SK-N-SH (cell line): Measurements from ENCODE around the gene TNFAIP8L2. TPM values are rescaled to one million over a fixed set of nuclear protein-coding genes. Genes with fewer than 3 reads are reported as not detected.

Experiments
- CTCF ChIA-PET: fragments of 300-600, 350-600 bp; formaldehyde crosslinking; extraction: SDS; loops from one replicate; lab custom pipeline; 2021; lab: Yijun Ruan, JAX
- POLR2A ChIA-PET: fragments of 350-600 bp; sonication (Branson Sonifier 250); formaldehyde crosslinking; extraction: SDS; loops from one replicate; lab custom pipeline; 2020; ENCODE audit warnings: antibody characterized with exemption, inconsistent platforms; lab: Yijun Ruan, JAX
- DNase-seq: peaks from one replicate; pipeline ENCODE4 v3.0.0; 2012
- H2AFZ ChIP-seq: fragments of 200-600 bp; sonication (generic); 2 replicates; pipeline ENCODE4 v1.8.1; 2016; ENCODE audit warnings: antibody characterized with exemption, mild to moderate bottlenecking, low read depth
- H3F3A ChIP-seq: fragments of 200-600 bp; sonication (generic); replicated peaks from 2 replicates; pipeline ENCODE3; 2016; ENCODE audit warnings: antibody characterized with exemption, mild to moderate bottlenecking; ENCODE audit not compliant: insufficient read depth
- H3K27ac ChIP-seq, 2 experiments: fragments of 200-500 bp in 1 of 2; fragments of 200-600 bp in 1 of 2; sonication (Bioruptor generic) in 1 of 2; sonication (generic), shearing (Covaris generic) in 1 of 2; 2 replicates each; pipeline versions ENCODE4 v1.5.1 to v1.6.1; 2014 to 2016; ENCODE audit warnings: low read depth in 2 of 2, inconsistent platforms in 1 of 2, low read length in 1 of 2, mild to moderate bottlenecking in 1 of 2, mixed read lengths in 1 of 2
- H3K27me3 ChIP-seq: fragments of 200-600 bp; sonication (generic), shearing (Covaris generic); 2 replicates; pipeline ENCODE4 v1.6.1; 2016; ENCODE audit warnings: mixed run types; ENCODE audit not compliant: insufficient read depth
- H3K36me3 ChIP-seq, 2 experiments: fragments of 200-500 bp in 1 of 2; fragments of 200-600 bp in 1 of 2; sonication (Bioruptor generic) in 1 of 2; sonication (generic) in 1 of 2; replicated peaks in 1 of 2; 2 replicates each; pipeline versions ENCODE3 to v1.5.1; 2014 to 2016; ENCODE audit warnings: low read length in 1 of 2, mild to moderate bottlenecking in 1 of 2; ENCODE audit not compliant: insufficient read depth in 2 of 2, control insufficient read depth in 1 of 2
- H3K4me1 ChIP-seq, 2 experiments: fragments of 200-500 bp in 1 of 2; fragments of 200-600 bp in 1 of 2; sonication (Bioruptor generic) in 1 of 2; sonication (generic), shearing (Covaris generic) in 1 of 2; 2 replicates each; pipeline versions ENCODE4 v1.5.1 to v1.6.1; 2014 to 2016; ENCODE audit warnings: low read depth in 1 of 2, low read length in 1 of 2, mixed run types in 1 of 2; ENCODE audit not compliant: insufficient read depth in 2 of 2, control insufficient read depth in 1 of 2
- H3K4me2 ChIP-seq: fragments of 200-600 bp; sonication (generic), shearing (Covaris generic); 2 replicates; pipeline ENCODE4 v1.6.1; 2017; ENCODE audit warnings: mixed run types
- H3K4me3 ChIP-seq, 2 experiments: fragments of 200-500 bp in 1 of 2; fragments of 200-600 bp in 1 of 2; sonication (Bioruptor generic) in 1 of 2; sonication (generic), shearing (Covaris generic) in 1 of 2; 2 replicates each; pipeline versions ENCODE4 v1.5.1 to v1.8.1; 2014 to 2016; ENCODE audit warnings: low read depth in 2 of 2, inconsistent platforms in 1 of 2, low read length in 1 of 2, mild to moderate bottlenecking in 1 of 2, mixed read lengths in 1 of 2, moderate library complexity in 1 of 2
- H3K79me2 ChIP-seq: fragments of 200-600 bp; sonication (generic); 2 replicates; pipeline ENCODE4 v1.8.1; 2017; ENCODE audit warnings: mild to moderate bottlenecking; ENCODE audit not compliant: insufficient read depth
- H3K9ac ChIP-seq: fragments of 200-600 bp; sonication (generic); 2 replicates; pipeline ENCODE4 v1.6.1; 2017; ENCODE audit warnings: mixed run types
- H3K9me2 ChIP-seq: fragments of 200-600 bp; sonication (generic); 2 replicates; pipeline ENCODE4 v1.6.1; 2017; ENCODE audit warnings: mixed run types
- H3K9me3 ChIP-seq: fragments of 200-600 bp; sonication (generic); 2 replicates; pipeline ENCODE4 v1.6.1; 2017; ENCODE audit warnings: mixed run types, mild to moderate bottlenecking, moderate library complexity
- H4K20me1 ChIP-seq: fragments of 200-600 bp; sonication (generic); 2 replicates; pipeline ENCODE4 v1.6.1; 2017; ENCODE audit warnings: mild to moderate bottlenecking, mixed run types; ENCODE audit not compliant: insufficient read depth
- CHD2 ChIP-seq: fragments of 150-350 bp; IDR thresholded peaks from 2 replicates; pipeline ENCODE4 v1.6.1; 2018; ENCODE audit warnings: low read length; ENCODE audit not compliant: partially characterized antibody
- CTCF ChIP-seq: fragments of 200-600 bp; sonication (generic); IDR thresholded peaks from 2 replicates; pipeline ENCODE4 v1.6.1; 2017; ENCODE audit warnings: antibody characterized with exemption, mild to moderate bottlenecking, moderate library complexity
- EZH2phosphoT487 ChIP-seq: fragments of 200-600 bp; sonication (generic); IDR thresholded peaks from 2 replicates; pipeline ENCODE4 v1.6.1; 2017; ENCODE audit warnings: low read depth, mixed run types, mild to moderate bottlenecking, antibody characterized with exemption, moderate library complexity, borderline replicate concordance
- FOSL2 ChIP-seq: IDR thresholded peaks from 2 replicates; pipeline ENCODE4 v1.4.0; 2012; ENCODE audit warnings: low read depth, mild to moderate bottlenecking, moderate library complexity, borderline replicate concordance
- FOXJ3 ChIP-seq: sonication (generic); formaldehyde crosslinking; IDR thresholded peaks from 2 replicates; pipeline ENCODE4 v1.5.1; 2020; ENCODE audit warnings: mild to moderate bottlenecking, missing genetic modification reagents
- FOXM1 ChIP-seq: IDR thresholded peaks from 2 replicates; pipeline ENCODE4 v1.4.0; 2012; ENCODE audit warnings: low read depth, mild to moderate bottlenecking
- GABPA ChIP-seq: IDR thresholded peaks from 2 replicates; pipeline ENCODE4 v1.4.0; 2012; ENCODE audit warnings: low read depth, mild to moderate bottlenecking
- MAX ChIP-seq: IDR thresholded peaks from 2 replicates; pipeline ENCODE4 v1.4.0; 2012; ENCODE audit warnings: low read depth
- MEF2A ChIP-seq: IDR thresholded peaks from 2 replicates; pipeline ENCODE4 v1.4.0; 2012; ENCODE audit warnings: low read depth, borderline replicate concordance
- PBX3 ChIP-seq: IDR thresholded peaks from 2 replicates; pipeline ENCODE4; 2012
- RCOR1 ChIP-seq: fragments of 150-350 bp; IDR thresholded peaks from 2 replicates; pipeline ENCODE4 v1.6.1; 2017; ENCODE audit warnings: antibody characterized with exemption, low read length
- RXRA ChIP-seq: IDR thresholded peaks from 2 replicates; pipeline ENCODE4 v1.4.0; 2012; ENCODE audit warnings: low read depth, mild to moderate bottlenecking, borderline replicate concordance
- SIN3A ChIP-seq: IDR thresholded peaks from 2 replicates; pipeline ENCODE4 v1.6.1; 2012; ENCODE audit warnings: low read depth, mild to moderate bottlenecking, low read length, moderate library complexity, borderline replicate concordance
- USF2 ChIP-seq: fragments of 150-350 bp; IDR thresholded peaks from 2 replicates; pipeline ENCODE4 v1.6.1; 2017; ENCODE audit warnings: antibody characterized with exemption, low read length, low read depth, borderline replicate concordance
- YY1 ChIP-seq: IDR thresholded peaks from 2 replicates; pipeline ENCODE4 v1.4.0; 2012; ENCODE audit warnings: low read depth, mild to moderate bottlenecking
- WGBS: methylation state at CpG from one replicate; pipeline ENCODE4 v1.1.6; 2017; ENCODE audit warnings: low lambda C conversion rate; 5-methylcytosine and 5-hydroxymethylcytosine counted together
- polyA plus RNA-seq, 3 experiments: library from polyadenylated mRNA; depleted of rRNA; stranded (reverse); fragments of >200 nt; gene quantifications; 2 replicates each; pipeline ENCODE4 v1.2.3, GENCODE V29; 2012

TNFAIP8L2 gene
- polyA plus RNA-seq, 1 of the 3 experiments (the other 2 are of a cell fraction), result not detected

- no peaks in the 10 kb centered on the region for H3K9me2 ChIP-seq
- no peaks in the 10 kb centered on the region for H3K27me3 ChIP-seq
- H3K9ac ChIP-seq, result peak overlapping the region; percentile 81
- H3K36me3 ChIP-seq, result peaks cover 17 to 27% of the 10 kb centered on the region in 2 experiments
- H4K20me1 ChIP-seq, result no peaks in the 10 kb centered on the region
- peak overlapping the region in 1 of 2 experiments; percentile 76; a peak in 1 of 4 replicates for H3K27ac ChIP-seq
- H3K79me2 ChIP-seq, result peaks cover 40% of the 10 kb centered on the region
- WGBS, result 76% methylated on average over 6 of the region's 6 CpGs
- H3K9me3 ChIP-seq, result no peaks in the 10 kb centered on the region
- no peak overlapping the region for H2AFZ ChIP-seq
- no peaks in the 10 kb centered on the region for H3F3A ChIP-seq
- DNase-seq, result no peak
- POLR2A ChIA-PET, result interaction anchor here (1.0 kb wide), 1 partner anchor 22 kb away, joined by 4 read pairs; no protein-coding TSS in a partner anchor
- H3K4me1 ChIP-seq, result peaks cover 4 to 15% of the 10 kb centered on the region in 2 experiments; a peak in 2 of 4 replicates
- CTCF ChIA-PET, result interaction anchor here (1.0 to 1.3 kb wide), 4 partner anchors 9 to 107 kb away, joined by 3 to 5 read pairs (median 4); partner anchors contain the start of gene TMOD4
- peak overlapping the region; percentile 84 to 86 for H3K4me3 ChIP-seq
- TF ChIP-seq PBX3, result no peak
- TF ChIP-seq CHD2, result no peak
- TF ChIP-seq CTCF, result no peak
- no peak for TF ChIP-seq GABPA
- TF ChIP-seq EZH2phosphoT487, result no peak
- TF ChIP-seq MAX, result no peak
- no peak for TF ChIP-seq FOXM1
- TF ChIP-seq YY1, result no peak
- TF ChIP-seq RCOR1, result no peak
- H3K4me2 ChIP-seq, result peak overlapping the region; percentile 93
Measured at GRCh38 chr1:151167116-151167515, 10.7 kb downstream of the TNFAIP8L2 start.

GRCh38 chr1:151171190-151171589, 14.7 kb downstream of the TNFAIP8L2 start:
- no peak for DNase-seq
- peaks cover 4 to 8% of the 10 kb centered on the region in 2 experiments; a peak in 2 of 4 replicates for H3K4me1 ChIP-seq
- peaks cover 5% of the 10 kb centered on the region for H3F3A ChIP-seq
- H3K27me3 ChIP-seq, result no peaks in the 10 kb centered on the region
- peaks cover 19 to 46% of the 10 kb centered on the region in 2 experiments for H3K36me3 ChIP-seq
- H3K9me3 ChIP-seq, result no peaks in the 10 kb centered on the region
- ChIA-PET POLR2A (interaction anchor here (2.3 kb wide), 1 partner anchor 19 kb away, joined by 7 read pairs; the partner anchor contains the start of gene VPS72), CTCF (interaction anchor here (1.7 kb wide), 1 partner anchor 81 kb away, joined by 4 read pairs; no protein-coding TSS in a partner anchor)
- H3K79me2 ChIP-seq, result peaks cover 20% of the 10 kb centered on the region
- H3K27ac ChIP-seq, result no peak overlapping the region
- H3K9ac ChIP-seq, result no peak overlapping the region
- WGBS, result 84% methylated on average over 3 of the region's 5 CpGs
- no peaks in the 10 kb centered on the region for H3K9me2 ChIP-seq
- H4K20me1 ChIP-seq, result no peaks in the 10 kb centered on the region
- H3K4me2 ChIP-seq, result no peak overlapping the region
- no peak overlapping the region for H3K4me3 ChIP-seq
- no peak overlapping the region for H2AFZ ChIP-seq
- TF ChIP-seq FOSL2, result no peak
- TF ChIP-seq MEF2A, result no peak
- no peak for TF ChIP-seq PBX3
- TF ChIP-seq RXRA, result no peak
- no peak for TF ChIP-seq USF2
- TF ChIP-seq FOXJ3 (CRISPR knock-in tag), result no peak
- no peak for TF ChIP-seq CHD2
- no peak for TF ChIP-seq SIN3A
- no peak for TF ChIP-seq CTCF
